K562 (cell line): ENCODE results near the gene POLD2.

Experiments
- HINFP ChIP-seq: fragments of 450-650 bp; conservative IDR thresholded peaks from 2 replicates; pipeline ENCODE4 v1.6.1; 2016; ENCODE audit warnings: missing genetic modification characterization, low read depth, mild to moderate bottlenecking, control low read depth, missing compliant biosample characterization
- TOE1 ChIP-seq, 2 experiments: fragments of 450-650 bp in 1 of 2; sonication (generic) in 1 of 2; formaldehyde crosslinking in 1 of 2; IDR thresholded peaks; 2 replicates each; pipeline versions ENCODE4 v1.7.1 to v1.8.0; 2016 to 2022; ENCODE audit warnings: borderline replicate concordance in 2 of 2, mild to moderate bottlenecking in 2 of 2, antibody characterized with exemption in 1 of 2, inconsistent platforms in 1 of 2, low read depth in 1 of 2, missing genetic modification reagents in 1 of 2, moderate library complexity in 1 of 2

- TF ChIP-seq TOE1 (IDR thresholded peaks at IDR 0.05; ENCODE audit: borderline replicate concordance) (no peak), TOE1 (CRISPR knock-in tag; IDR thresholded peaks at IDR 0.05; ENCODE audit: borderline replicate concordance, low read depth) (no peak), HINFP (tag) (no peak)
Observed at GRCh38 chr7:44167920-44168319, 44.6 kb upstream of the POLD2 start.
